Measurements from ENCODE around the gene SRSF3. TPM values are rescaled to one million over a fixed set of nuclear protein-coding genes. Genes with fewer than 3 reads are reported as not detected.
"Not testable (repeated sequence)": the region's sequence is repeated elsewhere in the genome, so short reads cannot be mapped to it uniquely, and the experiment has no call there.

The SRSF3 gene
- total RNA-seq, 1 donor from 2014 or later: 546 TPM

DNA sequence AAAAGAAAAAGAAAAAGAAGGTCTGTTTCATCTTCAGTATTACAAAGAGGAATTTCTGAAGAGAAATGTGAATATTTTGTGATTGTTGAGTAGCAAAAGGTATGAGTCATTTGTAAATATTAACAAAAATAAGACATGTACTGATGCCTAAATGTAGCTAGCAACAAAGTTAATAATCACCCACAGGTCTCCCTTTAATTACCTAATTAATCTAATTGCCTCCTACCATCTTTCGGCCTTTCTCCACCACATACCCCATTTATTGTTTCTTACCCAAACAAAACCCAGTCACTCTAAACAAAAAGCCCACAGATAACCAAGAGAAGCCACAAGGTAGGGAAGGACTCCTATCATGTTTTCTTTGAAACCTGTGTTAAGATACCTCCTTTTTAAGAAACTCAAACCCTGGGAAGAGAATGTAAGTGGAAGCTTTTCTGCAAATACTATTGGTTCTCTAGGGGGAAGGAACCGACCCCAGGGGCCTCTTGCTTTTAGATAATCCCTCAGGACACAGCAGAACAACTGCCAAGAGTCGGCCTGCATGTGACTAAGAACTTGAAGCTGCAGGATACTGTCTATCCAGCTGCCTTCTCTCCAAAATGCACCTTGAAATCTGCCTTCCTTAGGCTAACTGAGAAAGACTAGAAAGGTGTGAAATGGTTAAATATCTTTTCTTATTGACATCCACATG is 30.8 kb upstream of the SRSF3 start:
- H3K27ac Mint-ChIP-seq: no peak overlapping the region
- peaks cover 12% of the 10 kb centered on the region for H3K27me3 Mint-ChIP-seq (ENCODE audit: insufficient read depth)
- no peaks in the 10 kb centered on the region for H3K4me1 Mint-ChIP-seq (ENCODE audit: low read depth)
- no peak for DNase-seq (ENCODE audit: low spot score)
- H3K36me3 Mint-ChIP-seq (ENCODE audit: low read depth): no peaks in the 10 kb centered on the region
- no peak overlapping the region for H3K4me3 Mint-ChIP-seq
- H3K9me3 Mint-ChIP-seq: no peaks in the 10 kb centered on the region
- intact Hi-C loops (cut with micrococcal nuclease): no loop called here

GRCh38 chr6:36563928-36564284 is 30.3 kb upstream of the SRSF3 start:
- Mint-ChIP-seq H3K4me3 (no peak overlapping the region), H3K9me3 (no peaks in the 10 kb centered on the region), H3K27me3 (ENCODE audit: insufficient read depth) (peaks cover 12% of the 10 kb centered on the region), H3K4me1 (ENCODE audit: low read depth) (no peaks in the 10 kb centered on the region), H3K36me3 (ENCODE audit: low read depth) (no peaks in the 10 kb centered on the region), H3K27ac (no peak overlapping the region)
- intact Hi-C loops (cut with micrococcal nuclease): no loop called here
- no peak for DNase-seq (ENCODE audit: low spot score)

DNA sequence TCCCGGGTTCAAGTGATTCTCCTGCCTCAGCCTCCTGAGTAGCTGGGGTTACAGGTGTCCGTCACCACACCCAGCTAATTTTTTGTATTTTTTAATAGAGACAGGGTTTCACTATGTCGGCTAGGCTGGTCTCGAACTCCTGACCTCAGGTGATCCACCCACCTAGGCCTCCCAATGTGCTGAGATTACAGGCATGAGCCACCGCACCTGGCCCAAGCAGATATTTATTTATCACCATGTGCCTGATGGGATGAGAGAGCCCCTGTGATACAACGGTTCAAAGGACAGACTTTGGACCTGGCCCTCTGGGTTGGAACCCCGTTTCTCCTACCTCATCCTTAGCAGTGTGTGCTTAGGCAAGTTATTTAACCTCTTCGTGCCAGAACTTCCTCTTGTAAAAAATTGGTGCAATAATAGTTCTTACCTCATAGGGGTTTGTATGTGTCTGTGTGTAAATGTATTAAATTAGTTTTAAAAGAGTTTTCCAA is 27.7 kb upstream of the SRSF3 start:
- DNase-seq (ENCODE audit: low spot score): no peak
- no peaks in the 10 kb centered on the region for H3K36me3 Mint-ChIP-seq (ENCODE audit: low read depth)
- H3K4me3 Mint-ChIP-seq: no peak overlapping the region
- H3K4me1 Mint-ChIP-seq (ENCODE audit: low read depth): no peaks in the 10 kb centered on the region
- intact Hi-C loops (cut with micrococcal nuclease): no loop called here
- peaks cover 3% of the 10 kb centered on the region for H3K27me3 Mint-ChIP-seq (ENCODE audit: insufficient read depth)
- H3K27ac Mint-ChIP-seq: no peak overlapping the region
- no peaks in the 10 kb centered on the region for H3K9me3 Mint-ChIP-seq

- no peaks in the 10 kb centered on the region for H3K4me1 Mint-ChIP-seq (ENCODE audit: low read depth)
- H3K4me3 Mint-ChIP-seq: no peak overlapping the region
- no peak overlapping the region for H3K27ac Mint-ChIP-seq
- H3K36me3 Mint-ChIP-seq (ENCODE audit: low read depth): peaks cover 2% of the 10 kb centered on the region
- H3K27me3 Mint-ChIP-seq (ENCODE audit: insufficient read depth): no peaks in the 10 kb centered on the region
- intact Hi-C loops (cut with micrococcal nuclease): no loop called here
- DNase-seq (ENCODE audit: low spot score): no peak
- peaks cover 6% of the 10 kb centered on the region for H3K9me3 Mint-ChIP-seq
Measured at GRCh38 chr6:36570264-36570663, 23.9 kb upstream of the SRSF3 start.

DNA sequence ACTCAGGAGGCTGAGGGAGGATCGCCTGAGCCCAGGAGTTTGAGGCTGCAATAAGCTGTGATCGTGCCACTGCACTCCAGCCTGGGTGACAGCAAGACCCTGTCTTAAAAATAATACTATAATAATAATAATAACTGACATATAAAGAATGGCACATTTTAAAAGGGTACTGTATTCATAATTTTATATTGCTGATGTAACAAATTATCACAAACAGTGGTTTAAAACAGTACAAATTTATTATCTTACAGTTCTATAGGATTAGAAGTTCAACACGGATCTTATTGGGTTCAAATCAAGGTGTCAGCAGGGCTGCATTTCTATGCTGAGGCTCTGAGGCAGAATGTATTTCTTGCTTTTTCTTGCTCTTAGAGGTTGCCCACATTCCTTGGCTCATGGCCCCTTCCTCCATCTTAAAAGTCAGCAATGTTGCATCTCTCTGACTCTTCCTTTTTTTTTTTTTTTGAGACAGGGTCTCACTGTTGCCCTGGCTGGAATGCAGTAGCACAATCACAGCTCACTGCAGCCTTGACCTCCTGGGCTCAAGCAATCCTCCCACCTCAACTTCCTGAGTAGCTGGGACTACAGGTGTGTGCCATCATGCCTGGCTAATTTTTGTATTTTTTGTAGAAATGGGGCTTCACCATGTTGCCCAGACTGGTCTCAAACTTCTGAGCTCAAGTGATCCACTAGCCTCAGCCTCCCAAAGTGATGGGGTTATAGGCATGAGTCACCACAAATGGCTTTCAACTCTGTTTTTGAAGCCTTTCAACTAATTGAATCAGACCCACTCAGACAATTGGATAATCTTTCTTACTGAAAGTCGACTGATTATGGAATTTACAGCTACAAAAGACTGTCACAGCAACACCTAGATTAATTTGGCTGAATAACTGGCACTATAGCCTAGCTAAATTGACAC is 22.8 kb upstream of the SRSF3 start:
- Mint-ChIP-seq H3K36me3 (ENCODE audit: low read depth) (peaks cover 2% of the 10 kb centered on the region), H3K9me3 (peaks cover 6% of the 10 kb centered on the region), H3K27ac (no peak overlapping the region), H3K4me1 (ENCODE audit: low read depth) (no peaks in the 10 kb centered on the region), H3K27me3 (ENCODE audit: insufficient read depth) (no peaks in the 10 kb centered on the region), H3K4me3 (no peak overlapping the region)
- DNase-seq (ENCODE audit: low spot score): no peak
- intact Hi-C loops (cut with micrococcal nuclease): no loop called here

DNA sequence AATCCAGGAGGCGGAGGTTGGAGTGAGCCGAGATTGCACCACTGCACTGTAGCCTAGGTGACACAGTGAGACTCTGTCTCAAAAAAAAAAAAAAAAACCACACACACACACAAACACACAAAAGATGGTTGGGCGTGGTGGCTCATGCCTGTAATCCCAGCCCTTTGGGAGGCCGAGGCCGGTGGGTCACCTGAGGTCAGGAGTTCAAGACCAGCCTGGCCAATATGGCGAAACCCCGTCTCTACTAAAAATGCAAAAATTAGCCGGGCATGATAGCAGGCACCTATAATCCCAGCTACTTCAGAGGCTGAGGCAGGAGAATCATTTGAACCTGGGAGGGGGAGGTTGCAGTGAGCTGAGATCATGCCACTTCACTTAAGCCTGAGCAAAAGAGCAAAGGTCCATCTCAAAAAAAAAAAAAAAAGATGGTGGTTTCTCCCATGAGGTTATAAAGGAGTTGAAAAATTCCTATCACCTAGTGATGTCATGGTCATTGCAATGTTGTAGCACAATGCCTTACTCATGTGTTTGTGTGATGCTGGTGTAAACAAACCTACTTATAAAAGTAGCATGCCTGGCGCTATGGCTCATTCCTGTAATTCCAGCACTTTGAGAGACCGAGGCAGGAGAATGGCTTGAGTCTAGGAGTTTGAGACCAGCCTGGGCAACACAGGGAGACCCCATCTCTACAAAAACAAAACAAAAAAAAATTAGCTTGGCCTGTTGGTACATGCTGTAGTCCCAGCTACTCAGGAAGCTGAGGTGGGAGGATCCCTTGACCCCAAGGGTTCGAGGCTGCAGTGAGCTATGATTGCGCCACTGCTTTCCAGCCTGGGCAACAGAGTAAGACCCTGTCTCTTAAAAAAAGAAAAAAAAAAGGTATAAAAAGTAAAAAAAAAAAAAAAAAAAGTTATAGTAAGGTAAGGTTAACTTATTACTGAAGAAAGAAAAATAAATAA is 21.5 kb upstream of the SRSF3 start:
- H3K9me3 Mint-ChIP-seq; H3K36me3 Mint-ChIP-seq (ENCODE audit: low read depth); H3K27me3 Mint-ChIP-seq (ENCODE audit: insufficient read depth); DNase-seq (ENCODE audit: low spot score); intact Hi-C loops (cut with micrococcal nuclease); H3K27ac Mint-ChIP-seq; H3K4me3 Mint-ChIP-seq; H3K4me1 Mint-ChIP-seq (ENCODE audit: low read depth): not testable (repeated sequence)

GRCh38 chr6:36574679-36575078 is 19.5 kb upstream of the SRSF3 start:
- H3K9me3 Mint-ChIP-seq: peaks cover 6% of the 10 kb centered on the region
- no peak overlapping the region for H3K4me3 Mint-ChIP-seq
- H3K27ac Mint-ChIP-seq: no peak overlapping the region
- no peaks in the 10 kb centered on the region for H3K4me1 Mint-ChIP-seq (ENCODE audit: low read depth)
- intact Hi-C loops (cut with micrococcal nuclease): no loop called here
- peaks cover 2% of the 10 kb centered on the region for H3K36me3 Mint-ChIP-seq (ENCODE audit: low read depth)
- DNase-seq (ENCODE audit: low spot score): no peak
- no peaks in the 10 kb centered on the region for H3K27me3 Mint-ChIP-seq (ENCODE audit: insufficient read depth)

DNA sequence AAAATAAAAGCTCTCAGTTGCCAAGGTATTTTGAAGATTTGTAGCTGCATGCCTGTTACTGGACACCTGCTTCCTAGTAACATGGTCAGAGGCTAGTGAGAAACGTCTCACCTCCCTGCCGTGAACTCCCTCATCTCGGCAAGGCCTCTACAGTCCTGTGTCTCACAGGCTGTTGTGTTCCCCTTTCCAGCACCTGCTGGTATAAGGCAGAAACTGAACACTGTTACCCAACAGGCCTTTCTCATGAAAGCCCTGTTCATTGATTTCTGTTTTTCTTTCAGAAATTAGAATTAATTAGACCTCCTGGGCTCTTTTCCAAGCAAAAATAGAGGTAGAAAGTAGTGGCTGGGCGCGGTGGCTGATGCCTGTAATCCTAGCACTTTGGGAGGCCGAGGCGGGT is 17.6 kb upstream of the SRSF3 start:
- no peak for DNase-seq (ENCODE audit: low spot score)
- H3K27me3 Mint-ChIP-seq (ENCODE audit: insufficient read depth): no peaks in the 10 kb centered on the region
- no peak overlapping the region for H3K4me3 Mint-ChIP-seq
- peaks cover 2% of the 10 kb centered on the region for H3K36me3 Mint-ChIP-seq (ENCODE audit: low read depth)
- H3K4me1 Mint-ChIP-seq (ENCODE audit: low read depth): no peaks in the 10 kb centered on the region
- intact Hi-C loops (cut with micrococcal nuclease): no loop called here
- H3K9me3 Mint-ChIP-seq: peaks cover 6% of the 10 kb centered on the region
- no peak overlapping the region for H3K27ac Mint-ChIP-seq

DNA sequence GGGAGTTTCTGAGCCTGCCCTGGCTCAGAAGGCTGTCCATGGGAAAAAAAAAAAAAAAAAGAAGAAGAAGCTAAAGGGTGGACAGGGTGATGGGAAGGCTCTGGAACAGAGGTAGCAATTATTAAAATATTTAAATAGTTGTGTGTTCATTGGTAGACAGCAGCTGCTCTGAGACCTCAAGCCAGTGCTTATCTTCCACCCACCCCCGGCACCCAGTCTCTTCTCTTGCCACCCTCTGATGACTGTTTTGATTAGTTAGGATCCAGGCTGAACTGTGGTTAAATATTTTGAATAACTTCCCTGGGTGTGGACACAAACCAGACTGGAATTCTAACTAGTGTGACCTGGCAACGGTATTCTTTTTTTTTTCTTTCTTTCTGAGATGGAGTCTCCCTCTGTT is 16.9 kb upstream of the SRSF3 start:
- Mint-ChIP-seq H3K27me3 (ENCODE audit: insufficient read depth) (peaks cover 5% of the 10 kb centered on the region), H3K27ac (no peak overlapping the region), H3K9me3 (peaks cover 6% of the 10 kb centered on the region), H3K4me1 (ENCODE audit: low read depth) (no peaks in the 10 kb centered on the region), H3K4me3 (no peak overlapping the region), H3K36me3 (ENCODE audit: low read depth) (peaks cover 2% of the 10 kb centered on the region)
- intact Hi-C loops (cut with micrococcal nuclease): no loop called here
- no peak for DNase-seq (ENCODE audit: low spot score)

DNA sequence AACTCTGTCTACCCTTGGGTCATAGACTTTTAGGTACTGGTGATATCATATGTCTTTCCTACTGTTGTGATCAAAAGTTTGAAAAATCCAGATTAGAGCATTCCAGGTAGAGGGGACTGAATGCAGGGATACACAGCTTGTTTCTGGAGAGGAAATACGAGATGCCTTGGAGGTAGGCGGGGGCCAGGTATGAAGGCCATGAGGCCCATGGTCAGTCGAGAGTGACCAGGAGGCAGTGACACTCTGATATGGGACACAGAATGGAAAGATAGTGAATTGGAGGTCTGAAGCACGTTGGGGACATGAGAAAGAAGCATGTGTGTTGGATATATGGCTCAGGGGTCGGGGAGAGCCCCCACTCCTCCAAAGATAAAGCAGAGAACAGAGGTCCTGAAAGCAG is 16.1 kb upstream of the SRSF3 start:
- no peaks in the 10 kb centered on the region for H3K4me1 Mint-ChIP-seq (ENCODE audit: low read depth)
- H3K9me3 Mint-ChIP-seq: peaks cover 6% of the 10 kb centered on the region

GRCh38 chr6:36578431-36578830 is 15.7 kb upstream of the SRSF3 start:
- intact Hi-C loops (cut with micrococcal nuclease): no loop called here
- peaks cover 5% of the 10 kb centered on the region for H3K27me3 Mint-ChIP-seq (ENCODE audit: insufficient read depth)
- H3K4me1 Mint-ChIP-seq (ENCODE audit: low read depth): no peaks in the 10 kb centered on the region
- no peak overlapping the region for H3K27ac Mint-ChIP-seq
- peaks cover 2% of the 10 kb centered on the region for H3K36me3 Mint-ChIP-seq (ENCODE audit: low read depth)
- peaks cover 6% of the 10 kb centered on the region for H3K9me3 Mint-ChIP-seq
- DNase-seq (ENCODE audit: low spot score): no peak
- H3K4me3 Mint-ChIP-seq: no peak overlapping the region

More for the DNA sequence above, 16.1 kb upstream of the SRSF3 start:
- Mint-ChIP-seq H3K27me3 (ENCODE audit: insufficient read depth) (peaks cover 5% of the 10 kb centered on the region), H3K4me3 (no peak overlapping the region), H3K36me3 (ENCODE audit: low read depth) (peaks cover 2% of the 10 kb centered on the region), H3K27ac (peak overlapping the region; percentile 26)
- intact Hi-C loops (cut with micrococcal nuclease): no loop called here
- DNase-seq (ENCODE audit: low spot score): no peak

GRCh38 chr6:36580184-36580526 is 14.0 kb upstream of the SRSF3 start:
- Mint-ChIP-seq H3K36me3 (ENCODE audit: low read depth) (no peaks in the 10 kb centered on the region), H3K4me3 (no peak overlapping the region), H3K27ac (no peak overlapping the region), H3K27me3 (ENCODE audit: insufficient read depth) (peaks cover 5% of the 10 kb centered on the region), H3K4me1 (ENCODE audit: low read depth) (no peaks in the 10 kb centered on the region), H3K9me3 (no peaks in the 10 kb centered on the region)
- intact Hi-C loops (cut with micrococcal nuclease): no loop called here
- no peak for DNase-seq (ENCODE audit: low spot score)
